K562 (cell line): ENCODE data around the gene EPM2A. TPM values are rescaled to one million over a fixed set of nuclear protein-coding genes. Genes with fewer than 3 reads are reported as not detected.

Experiments
- ATAC-seq: fragments of 200-7000 bp; cut with Tn5 transposase; 3 replicates; pipeline ENCODE4 v1.9.1; 2020; ENCODE audit warnings: moderate library complexity
- BruUV-seq: library from RNA; stranded (reverse); fragments of 400-500 nt; replicated peaks from 2 replicates; lab custom pipeline; 2021; lab: Mats Ljungman, UMichigan
- CTCF ChIA-PET: fragments of 300-600 bp; formaldehyde crosslinking; extraction: SDS; loops from one replicate; lab custom pipeline; 2021; ENCODE audit warnings: low intra/inter-chr PET ratio; lab: Yijun Ruan, JAX
- POLR2A ChIA-PET: fragments of 300-600, 350-650 bp; sonication (Branson Sonifier 250); formaldehyde crosslinking; extraction: SDS; loops from one replicate; lab custom pipeline; 2021; ENCODE audit warnings: antibody characterized with exemption, inconsistent platforms; lab: Yijun Ruan, JAX
- DNase-seq, 4 experiments: peaks; one replicate each; pipeline versions ENCODE4 v3.0.0 to v3.0.0-alpha.2; 2011 to 2018; ENCODE audit warnings: low spot score in 3 of 4, mixed read lengths in 3 of 4; ENCODE audit errors: extremely low read depth in 1 of 4
- FAIRE-seq: peaks from 2 replicates; lab custom pipeline; 2011; peaks lifted over from hg19 to GRCh38; lab: Jason Lieb, UNC
- H2AFZ ChIP-seq: 2 replicates; pipeline ENCODE4 v1.6.0; 2011; ENCODE audit warnings: low read depth, low read length, control low read depth, inconsistent platforms
- H3K27ac ChIP-seq: fragments of 200-600 bp; 3 replicates; pipeline ENCODE4 v1.8.0; 2011; ENCODE audit warnings: low read depth, mild to moderate bottlenecking, control low read depth, inconsistent platforms, low read length, moderate library complexity, mixed read lengths; ENCODE audit errors: extremely low read depth
- H3K27me3 ChIP-seq, 2 experiments: fragments of 300-600 bp in 1 of 2; 2 replicates in 1 of 2; 3 replicates in 1 of 2; pipeline versions ENCODE4 v1.6.0 to v1.8.0; 2011; ENCODE audit warnings: inconsistent platforms in 2 of 2, low read length in 2 of 2, mild to moderate bottlenecking in 1 of 2, mixed read lengths in 1 of 2, moderate library complexity in 1 of 2; ENCODE audit not compliant: control insufficient read depth in 2 of 2, insufficient read depth in 2 of 2
- H3K36me3 ChIP-seq: fragments of 300-600 bp; 3 replicates; pipeline ENCODE4 v1.8.0; 2011; ENCODE audit warnings: mild to moderate bottlenecking, low read length, inconsistent platforms; ENCODE audit not compliant: control insufficient read depth, insufficient read depth
- H3K4me1 ChIP-seq, 2 experiments: fragments of 200-600 bp in 1 of 2; replicated peaks in 1 of 2; 2 replicates in 1 of 2; 3 replicates in 1 of 2; pipeline versions ENCODE4 v1.5.1 to v1.8.0; 2011; ENCODE audit warnings: inconsistent platforms in 2 of 2, low read length in 2 of 2, mild to moderate bottlenecking in 1 of 2, mixed read lengths in 1 of 2, moderate library complexity in 1 of 2; ENCODE audit not compliant: control insufficient read depth in 2 of 2, insufficient read depth in 2 of 2
- H3K4me2 ChIP-seq: 2 replicates; pipeline ENCODE4 v1.6.1; 2011; ENCODE audit warnings: low read length, control low read depth, inconsistent platforms, mixed read lengths; ENCODE audit not compliant: insufficient read depth
- H3K4me3 ChIP-seq: fragments of 200-600 bp; sonication (generic), shearing (Covaris generic); 2 replicates; pipeline ENCODE4 v1.5.1; 2016; ENCODE audit warnings: control low read depth, inconsistent platforms
- H3K79me2 ChIP-seq: fragments of 200-600 bp; 3 replicates; pipeline ENCODE4 v1.8.0; 2011; ENCODE audit warnings: low read length, inconsistent platforms; ENCODE audit not compliant: control insufficient read depth, insufficient read depth
- H3K9ac ChIP-seq, 2 experiments: 2 replicates each; pipeline versions ENCODE4 v1.6.0 to v1.6.1; 2011; ENCODE audit warnings: low read depth in 2 of 2, low read length in 2 of 2, control low read depth in 1 of 2, inconsistent platforms in 1 of 2, mild to moderate bottlenecking in 1 of 2, mixed read lengths in 1 of 2; ENCODE audit not compliant: insufficient read depth in 1 of 2
- H3K9me1 ChIP-seq: one replicate; pipeline ENCODE4 v1.6.0; 2011; ENCODE audit warnings: inconsistent platforms, mild to moderate bottlenecking, low read length, moderate library complexity; ENCODE audit not compliant: control insufficient read depth, insufficient read depth
- H3K9me3 ChIP-seq: replicated peaks from 2 replicates; pipeline ENCODE4 v1.5.1; 2011; ENCODE audit warnings: low read depth, low read length, inconsistent platforms; ENCODE audit not compliant: control insufficient read depth, insufficient read depth
- H4K20me1 ChIP-seq: replicated peaks from 2 replicates; pipeline ENCODE4 v1.6.1; 2011; ENCODE audit warnings: low read length, inconsistent platforms, mixed read lengths; ENCODE audit not compliant: control insufficient read depth, insufficient read depth
- BDP1 ChIP-seq: IDR thresholded peaks from 3 replicates; pipeline ENCODE4 v1.6.1; 2011; ENCODE audit not compliant: insufficient read length, insufficient read depth
- ELF1 ChIP-seq: fragments of 200-800 bp; sonication (Bioruptor generic); IDR thresholded peaks from 2 replicates; pipeline ENCODE4 v1.6.1; 2016; ENCODE audit warnings: missing genetic modification characterization, missing compliant biosample characterization
- HNRNPL ChIP-seq: fragments of 200-400 bp; formaldehyde crosslinking; IDR thresholded peaks from 2 replicates; pipeline ENCODE4 v1.6.1; 2017; ENCODE audit warnings: low read depth, mild to moderate bottlenecking, low read length
- HSF4 ChIP-seq: fragments of 250-450 bp; sonication (Bioruptor Pico); IDR thresholded peaks from 2 replicates; pipeline ENCODE4 v2.1.2; 2022; ENCODE audit warnings: mild to moderate bottlenecking, moderate library complexity, borderline replicate concordance
- MTA2 ChIP-seq: fragments of 450-650 bp; IDR thresholded peaks from 2 replicates; pipeline ENCODE4 v1.6.1; 2016; ENCODE audit warnings: low read depth
- PRDM10 ChIP-seq: fragments of 450-650 bp; IDR thresholded peaks from 2 replicates; pipeline ENCODE4 v1.6.1; 2018; ENCODE audit not compliant: partially characterized antibody
- TCF3 ChIP-seq: sonication (generic); formaldehyde crosslinking; IDR thresholded peaks from 2 replicates; pipeline ENCODE4 v1.4.0; 2020; ENCODE audit warnings: mild to moderate bottlenecking, missing genetic modification reagents
- ZBTB40 ChIP-seq, 2 experiments: fragments of 450-650 bp in 1 of 2; sonication (generic) in 1 of 2; formaldehyde crosslinking in 1 of 2; IDR thresholded peaks; 2 replicates each; pipeline versions ENCODE4 v1.7.1 to v1.9.0; 2016 to 2022; ENCODE audit warnings: inconsistent platforms in 1 of 2, mild to moderate bottlenecking in 1 of 2, missing genetic modification reagents in 1 of 2
- WGBS: fragments of 100-300 bp; shearing (Covaris generic); methylation state at CpG from one replicate; pipeline ENCODE4 v1.1.6; 2016; ENCODE audit warnings: low coverage, mixed read lengths; ENCODE audit not compliant: insufficient coverage; ENCODE audit errors: missing lambda C conversion rate; 5-methylcytosine and 5-hydroxymethylcytosine counted together
- in situ Hi-C: fragments of 300-500 bp; cut with MboI; formaldehyde crosslinking; loops from 4 replicates; pipeline ENCODE4 v1.15.0; 2018; ENCODE audit warnings: inconsistent platforms, mixed read lengths
- intact Hi-C: fragments of 100-400 bp; cut with micrococcal nuclease; formaldehyde crosslinking; loops from 2 replicates; pipeline ENCODE4 v1.14.2; 2022
- polyA plus RNA-seq, 8 experiments: library from polyadenylated mRNA; depleted of rRNA in 4 of 8; stranded (reverse) in 5 of 8; unstranded in 3 of 8; fragments of >200 nt; fragmentation: Nextera tagmentation in 2 of 8; fragmentation: Illumina TruSeq in 1 of 8; extraction: Ambion mirVana in 2 of 8; extraction: Trizol in 1 of 8; gene quantifications; 2 replicates each; pipeline versions ENCODE4 v1.2.1 to v1.2.3, GENCODE V29; 2011 to 2014; ENCODE audit warnings: inconsistent platforms in 1 of 8, missing spikeins in 1 of 8
- total RNA-seq, 7 experiments: library from RNA; depleted of rRNA in 6 of 7; stranded (reverse); fragments of >200 nt in 6 of 7; fragmentation: Illumina TruSeq in 2 of 7; extraction: Trizol in 2 of 7; gene quantifications; 2 replicates each; pipeline versions ENCODE4 v1.2.1 to v1.2.3, GENCODE V29; 2011 to 2021; ENCODE audit warnings: low replicate concordance in 1 of 7

Gene EPM2A
- total and polyA plus RNA-seq, 9 of the 15 experiments (the other 6 are each of a cell fraction or from before 2014, with no cell fraction given) = 0.35 to 5.3 (median 2.5) TPM

GRCh38 chr6:145588981-145589380 is 146.3 kb downstream of the EPM2A start:
- Histone ChIP-seq H4K20me1 (no peaks in the 10 kb centered on the region), H2AFZ (no peak overlapping the region), H3K79me2 (no peaks in the 10 kb centered on the region), H3K9me1 (no peaks in the 10 kb centered on the region), H3K9ac (no peak overlapping the region), H3K27ac (no peak overlapping the region), H3K4me2 (no peak overlapping the region), H3K27me3 (no peaks in the 10 kb centered on the region), H3K4me1 (no peaks in the 10 kb centered on the region), H3K36me3 (no peaks in the 10 kb centered on the region), H3K9me3 (no peaks in the 10 kb centered on the region), H3K4me3 (no peak overlapping the region)
- intact Hi-C loops (no loop called here), in situ Hi-C loops (no loop called here)
- FAIRE-seq (no peak), DNase-seq (no peak), ATAC-seq (no peak)
- POLR2A ChIA-PET = no interaction called here
- WGBS = 0% methylated on average over 1 of the region's 1 CpG
- no peak for TF ChIP-seq ZBTB40 (IDR thresholded peaks at IDR 0.05)
- TF ChIP-seq ZBTB40 (CRISPR knock-in tag; IDR thresholded peaks at IDR 0.05) = no peak
- no peak for TF ChIP-seq TCF3 (CRISPR knock-in tag)
- no peak for TF ChIP-seq HNRNPL
- no peak for TF ChIP-seq PRDM10
- TF ChIP-seq HSF4 (CRISPR knock-in tag) = no peak
- TF ChIP-seq ELF1 = no peak
- no peak for TF ChIP-seq MTA2
- TF ChIP-seq BDP1 = no peak
- CTCF ChIA-PET = no interaction called here
- no TSS peak for BruUV-seq
